NCI-H2227 (cell line): ENCODE data around the gene PROCA1.

Experiments
- DNase-seq: peaks from one replicate; lab custom pipeline; 2025; ENCODE audit not compliant: unreplicated experiment; lab: John Stamatoyannopoulos, UW

Gene PROCA1

GRCh38 chr17:28710861-28711722, 596 bp downstream of the PROCA1 start:
- peak; percentile 90 for DNase-seq

DNA sequence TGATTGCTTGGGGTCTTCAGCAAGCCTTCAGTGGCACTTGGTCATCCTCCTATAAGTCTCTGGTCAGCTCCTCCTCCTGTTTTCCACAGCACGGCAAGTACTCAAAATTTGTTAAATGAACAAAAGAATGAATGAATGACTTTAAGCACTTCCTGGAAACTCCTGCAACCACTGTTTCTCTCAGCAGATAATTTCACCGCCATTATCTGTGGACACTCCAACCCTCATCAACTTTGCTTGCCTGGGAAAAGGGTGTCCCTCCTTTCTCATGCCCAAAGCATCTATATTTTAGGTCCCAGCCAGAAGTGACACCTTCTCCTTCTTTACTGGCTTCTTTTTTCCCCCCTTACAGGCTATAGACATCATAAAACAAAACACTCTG, 4.4 kb downstream of the PROCA1 start:
- DNase-seq = no peak

GRCh38 chr17:28706471-28707338, 5.0 kb downstream of the PROCA1 start:
- no peak for DNase-seq

DNA sequence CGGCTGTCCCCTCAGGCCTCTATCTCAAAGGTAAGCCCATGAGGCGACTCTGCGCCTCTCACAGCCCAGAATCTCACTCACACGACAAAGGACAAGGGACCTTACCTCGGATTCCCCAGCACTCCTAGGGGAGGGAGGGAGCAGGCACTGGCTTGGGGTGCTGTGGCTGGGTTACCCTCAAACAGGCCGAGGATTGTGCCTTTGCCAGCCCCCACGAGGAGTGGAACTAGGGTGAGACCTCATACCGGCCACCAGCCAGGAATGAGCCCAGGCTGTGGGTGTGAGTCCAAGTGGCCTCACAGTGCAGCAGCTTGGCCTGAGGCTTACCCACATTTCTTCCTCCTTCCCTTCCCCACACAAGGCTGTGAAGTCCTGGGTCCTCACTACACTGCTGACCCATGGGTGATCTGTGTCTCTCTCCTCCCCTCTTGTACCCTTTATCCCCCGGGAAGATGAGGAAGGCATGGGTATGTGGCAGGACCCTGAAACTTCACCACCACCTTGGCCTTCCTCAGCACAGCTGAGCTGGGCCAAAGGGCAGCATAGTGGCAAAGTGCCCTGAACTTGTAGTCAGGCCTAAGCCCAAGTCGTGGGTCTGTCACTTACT, 5.9 kb downstream of the PROCA1 start:
- no peak for DNase-seq

DNA sequence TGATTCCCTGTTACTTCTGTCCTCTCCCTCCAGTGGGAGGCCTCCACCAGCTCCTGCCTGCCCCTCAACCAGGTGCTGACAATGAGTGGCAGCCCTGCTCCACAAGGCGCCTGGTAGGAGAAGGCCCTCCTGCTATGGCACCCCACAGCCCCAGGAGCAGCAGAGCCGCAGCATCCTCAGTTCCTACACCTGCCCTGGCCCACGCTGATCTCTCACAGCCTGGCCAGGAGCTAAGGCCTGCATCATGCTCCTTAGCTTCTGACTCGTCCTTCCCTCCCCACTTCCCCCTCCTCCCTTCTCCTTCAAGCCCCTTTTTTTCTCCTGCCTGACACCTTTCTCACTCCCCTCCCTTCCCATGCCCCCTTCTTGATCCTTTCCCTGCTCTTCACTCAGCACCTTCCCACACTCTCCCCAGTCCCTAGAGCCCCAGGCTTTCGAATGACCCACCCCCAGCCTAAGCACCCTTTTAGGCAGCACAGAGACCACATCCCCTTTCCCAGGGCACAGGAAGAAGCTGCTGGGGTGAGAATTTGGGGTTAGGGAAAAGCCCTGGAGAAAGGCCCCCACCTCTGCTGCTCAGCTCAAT, 6.5 kb downstream of the PROCA1 start:
- no peak for DNase-seq

GRCh38 chr17:28704219-28704858, 7.3 kb downstream of the PROCA1 start:
- DNase-seq = no peak

GRCh38 chr17:28703552-28704218, 8.0 kb downstream of the PROCA1 start:
- DNase-seq = no peak

- DNase-seq = no peak
Measured at GRCh38 chr17:28702752-28703150, 8.9 kb downstream of the PROCA1 start.

DNA sequence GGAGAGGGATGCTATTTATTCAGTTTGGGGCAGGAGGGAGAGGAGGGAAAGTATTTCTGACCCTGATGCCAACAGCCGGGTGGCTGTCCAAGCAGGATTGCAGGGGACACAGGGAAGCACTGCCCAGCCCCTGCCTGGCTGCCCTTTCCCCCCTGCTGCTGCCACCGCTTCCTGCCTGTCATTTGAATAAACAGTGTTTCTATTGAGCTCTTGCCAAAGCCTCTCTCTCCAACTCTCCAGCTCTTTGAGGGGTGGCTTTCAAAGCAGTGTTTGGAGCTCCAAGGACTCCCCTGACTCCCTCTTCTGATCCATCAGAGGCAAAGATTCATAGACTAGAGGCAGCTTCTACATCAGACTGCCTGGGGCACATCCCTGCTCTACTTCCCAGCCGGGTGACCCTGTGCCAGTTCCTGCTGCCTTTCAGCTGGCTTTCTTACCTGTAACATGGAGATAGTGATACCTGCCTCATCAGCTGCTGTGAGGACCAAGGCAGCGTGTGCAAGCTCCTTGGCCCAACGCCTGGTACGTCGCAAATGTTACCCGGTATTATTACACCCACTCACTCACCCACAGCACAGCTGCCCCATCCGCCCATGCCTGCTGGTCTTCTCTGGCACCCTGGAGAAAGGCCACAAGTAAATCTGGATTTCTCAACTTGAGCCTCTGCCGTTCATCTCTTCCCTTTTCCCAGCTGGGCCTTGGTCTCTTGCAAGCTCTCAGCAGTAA, 9.5 kb downstream of the PROCA1 start:
- no peak for DNase-seq

DNA sequence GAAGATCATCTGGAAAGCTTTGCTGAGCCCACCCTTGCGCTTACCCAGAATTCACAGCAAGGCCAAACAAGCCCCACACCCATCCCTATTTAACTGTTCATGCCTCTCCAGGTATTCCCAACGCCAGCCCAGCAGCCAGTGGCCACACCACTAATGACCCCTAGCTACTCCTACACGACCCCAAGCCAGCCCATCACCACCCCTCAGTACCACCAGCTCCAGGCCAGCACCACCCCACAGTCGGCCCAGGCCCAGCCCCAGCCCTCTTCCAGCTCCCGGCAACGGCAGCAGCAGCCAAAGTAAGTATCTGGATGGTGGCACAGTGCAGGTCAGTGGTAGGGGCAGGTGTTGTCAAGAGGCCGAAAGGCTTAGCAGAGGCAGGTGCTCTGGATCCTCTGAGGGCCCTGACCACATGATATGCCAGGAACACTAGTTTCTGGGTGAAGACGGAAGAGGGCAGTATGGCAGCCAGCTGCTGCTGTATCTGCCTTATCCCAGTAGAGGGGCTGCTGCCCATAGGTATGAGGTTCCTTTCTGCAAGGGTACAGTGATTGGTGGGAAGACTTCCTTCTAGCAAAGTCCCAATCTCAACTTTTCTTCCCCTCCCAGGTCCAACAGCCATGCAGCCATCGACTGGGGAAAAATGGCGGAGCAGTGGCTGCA, 10.7 kb downstream of the PROCA1 start:
- no peak for DNase-seq

- DNase-seq = no peak
Measured at GRCh38 chr17:28700278-28700677, 11.4 kb downstream of the PROCA1 start.

- no peak for DNase-seq
Measured at GRCh38 chr17:28698253-28698941, 13.3 kb downstream of the PROCA1 start.

DNA sequence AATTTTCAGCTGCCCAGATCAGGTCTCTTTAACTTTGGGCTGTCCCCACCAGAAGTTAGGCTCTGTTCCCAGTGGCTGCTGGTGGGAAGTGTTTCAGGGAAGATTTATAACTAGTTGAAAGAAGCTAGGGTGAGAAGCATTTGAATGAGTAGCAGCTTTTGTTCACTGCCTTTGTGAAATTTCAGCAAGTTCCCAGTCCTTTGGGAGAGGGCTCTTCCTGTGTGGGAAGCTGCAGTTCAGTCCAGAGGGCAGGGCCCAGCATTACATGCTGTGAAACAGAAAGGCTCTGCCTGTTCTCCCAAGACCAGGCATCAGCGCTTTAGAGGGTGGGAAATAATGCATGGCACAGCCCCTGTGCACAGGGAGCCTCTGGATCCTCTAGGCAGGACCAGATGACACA, 17.8 kb downstream of the PROCA1 start:
- DNase-seq = no peak

DNA sequence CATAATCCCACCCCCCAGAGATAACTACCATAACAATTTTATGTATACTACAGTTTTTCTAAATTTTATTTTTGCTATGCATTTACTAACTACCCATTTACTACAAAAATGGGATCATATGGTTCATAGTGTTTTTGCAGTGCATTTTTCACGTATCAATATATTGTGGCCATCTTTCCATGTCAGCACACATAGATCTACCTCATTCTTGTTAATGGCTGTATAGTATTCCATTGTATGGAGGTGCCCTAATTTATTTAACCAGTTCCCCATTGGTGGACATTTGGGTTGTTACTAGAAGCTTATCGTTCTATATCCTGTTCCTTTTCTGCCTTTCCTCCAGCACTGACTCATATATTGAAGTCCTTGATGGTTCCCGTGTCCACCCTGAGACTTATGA, 22.7 kb downstream of the PROCA1 start:
- no peak for DNase-seq

- DNase-seq = no peak
Measured at GRCh38 chr17:28688481-28688880, 23.2 kb downstream of the PROCA1 start.

DNA sequence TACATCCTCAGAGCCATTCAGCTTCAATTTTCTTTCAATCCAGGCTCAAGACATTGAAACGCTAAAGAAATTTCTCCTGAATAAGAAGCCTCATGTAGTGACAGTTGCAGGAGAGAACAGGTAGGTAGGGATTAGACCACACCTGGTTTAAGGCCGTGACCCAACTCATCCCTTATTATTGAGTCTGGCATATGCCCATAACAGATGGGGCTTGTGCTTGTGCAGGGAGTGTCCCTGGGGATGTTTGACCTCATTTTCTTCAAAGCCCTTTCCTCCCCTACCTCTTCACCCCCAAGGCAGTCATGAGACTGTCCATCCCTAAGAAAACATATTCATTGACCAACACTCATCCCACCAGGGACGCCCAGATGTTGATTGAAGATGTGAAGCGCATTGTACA, 25.4 kb downstream of the PROCA1 start:
- no peak for DNase-seq

- DNase-seq = no peak
Measured at GRCh38 chr17:28685366-28685765, 26.3 kb downstream of the PROCA1 start.

DNA sequence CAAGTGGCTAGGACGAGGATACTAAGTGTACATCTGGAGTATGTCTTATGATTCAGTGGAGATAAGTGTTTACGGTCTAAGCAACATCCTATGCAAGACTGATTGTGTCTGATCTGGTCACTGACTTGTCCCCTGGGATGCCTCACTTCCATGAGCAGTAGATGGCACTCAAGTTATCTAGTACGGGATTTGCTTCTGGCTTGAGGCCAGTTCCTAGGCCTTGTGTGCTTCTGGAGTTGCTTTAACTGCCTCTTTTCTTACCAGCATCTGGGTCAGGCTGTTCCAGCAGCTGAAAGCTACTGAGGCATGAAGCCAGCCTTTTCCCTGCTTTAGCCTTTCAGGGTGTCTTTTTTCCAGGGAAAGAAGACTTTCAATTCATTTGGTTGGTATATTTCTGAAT, 26.7 kb downstream of the PROCA1 start:
- DNase-seq = no peak

- no peak for DNase-seq
Measured at GRCh38 chr17:28682655-28683054, 29.0 kb downstream of the PROCA1 start.
